ENCODE data around the gene TREML1.

TREML1 gene

GRCh38 chr6:41170547-41171160 is 16.5 kb upstream of the TREML1 start:
- in situ Hi-C loops (cut with HindIII; ENCODE audit: low sequenced_read_pairs), result no loop called here
- H3K4me3 ChIP-seq (ENCODE audit: low read depth, low read length), result no peak overlapping the region
- TF ChIP-seq CTCF (IDR thresholded peaks at IDR 0.05; ENCODE audit: low read depth, low read length), result no peak
- no peak for DNase-seq (ENCODE audit: low read depth, low spot score)

GRCh38 chr6:41167173-41167963 is 13.2 kb upstream of the TREML1 start:
- no peak for TF ChIP-seq CTCF (IDR thresholded peaks at IDR 0.05; ENCODE audit: low read depth, low read length)
- peak; percentile 16 for DNase-seq (ENCODE audit: low read depth, low spot score)
- H3K4me3 ChIP-seq (ENCODE audit: low read depth, low read length), result no peak overlapping the region
- in situ Hi-C loops (cut with HindIII; ENCODE audit: low sequenced_read_pairs), result no loop called here

GRCh38 chr6:41164551-41165120 is 10.5 kb upstream of the TREML1 start:
- H3K4me3 ChIP-seq (ENCODE audit: low read depth, low read length), result no peak overlapping the region
- no peak for TF ChIP-seq CTCF (IDR thresholded peaks at IDR 0.05; ENCODE audit: low read depth, low read length)
- no peak for DNase-seq (ENCODE audit: low read depth, low spot score)
- in situ Hi-C loops (cut with HindIII; ENCODE audit: low sequenced_read_pairs), result no loop called here

DNA sequence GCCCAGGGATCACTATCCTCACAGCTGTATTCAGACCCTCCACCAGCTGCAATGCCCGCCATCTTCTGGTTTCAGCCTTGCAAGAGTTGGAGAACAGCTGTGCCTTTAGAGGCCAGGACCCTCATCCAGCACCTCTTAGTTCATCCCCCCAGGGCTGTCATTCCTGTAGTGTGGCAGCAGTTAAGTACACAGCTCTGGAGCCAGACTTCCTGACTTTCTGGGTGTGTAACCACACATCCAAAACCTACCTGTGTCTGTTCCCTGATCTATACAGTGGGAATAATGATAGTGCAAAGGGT is 9.2 kb upstream of the TREML1 start:
- in situ Hi-C loops (cut with HindIII; ENCODE audit: low sequenced_read_pairs), result no loop called here
- DNase-seq (ENCODE audit: low read depth, low spot score), result no peak
- no peak overlapping the region for H3K4me3 ChIP-seq (ENCODE audit: low read depth, low read length)
- no peak for TF ChIP-seq CTCF (IDR thresholded peaks at IDR 0.05; ENCODE audit: low read depth, low read length)

DNA sequence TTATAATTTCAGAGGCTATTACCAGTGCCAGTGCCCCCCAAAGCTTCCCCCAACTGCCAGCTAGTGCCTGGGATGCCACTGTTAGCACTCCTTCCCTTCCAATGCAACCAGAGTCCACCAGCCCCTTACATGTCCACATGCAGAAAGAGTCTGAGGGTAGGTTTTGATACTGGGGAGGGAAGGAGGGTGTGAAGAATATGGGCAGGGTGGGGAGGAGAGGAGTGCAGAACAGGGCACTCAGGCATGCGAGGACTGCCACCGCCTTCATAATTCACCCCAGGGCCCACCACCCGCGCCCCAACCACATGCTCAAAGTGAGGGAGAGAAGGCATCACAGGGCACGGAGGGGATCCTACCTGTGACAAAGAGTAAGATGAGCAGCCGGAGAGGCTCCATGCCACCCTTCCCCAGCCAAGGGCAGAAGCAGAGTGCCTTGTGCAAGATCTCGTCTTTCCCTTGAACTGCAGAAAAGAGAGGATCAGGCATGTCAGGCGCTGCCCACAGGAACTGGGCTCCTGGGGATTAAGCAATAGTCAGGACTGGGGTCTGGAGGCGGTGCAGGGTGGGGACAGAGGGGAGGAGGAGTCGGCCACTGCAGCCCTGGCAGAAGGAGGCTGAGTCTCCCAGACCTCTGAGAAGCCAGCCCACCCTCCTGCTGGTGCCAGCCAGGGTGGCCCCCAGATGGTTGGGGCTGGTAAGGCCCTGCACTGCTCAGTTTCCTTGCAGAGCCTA is 8.7 kb upstream of the TREML1 start, which contains the start of gene TREM2:
TREM2 (minus strand) TSS at position 430 of the 732 bp plus-strand sequence; CDS start at position 396, 34 bp downstream.
- in situ Hi-C loops (cut with HindIII; ENCODE audit: low sequenced_read_pairs), result no loop called here
- no peak for DNase-seq (ENCODE audit: low read depth, low spot score)
- no peak within 1 kb of the TSS for H3K4me3 ChIP-seq (ENCODE audit: low read depth, low read length)
- TF ChIP-seq CTCF (IDR thresholded peaks at IDR 0.05; ENCODE audit: low read depth, low read length), result no peak

- no peak for TF ChIP-seq CTCF (IDR thresholded peaks at IDR 0.05; ENCODE audit: low read depth, low read length)
- H3K4me3 ChIP-seq (ENCODE audit: low read depth, low read length), result no peak overlapping the region
- no peak for DNase-seq (ENCODE audit: low read depth, low spot score)
- in situ Hi-C loops (cut with HindIII; ENCODE audit: low sequenced_read_pairs), result no loop called here
Measured at GRCh38 chr6:41161851-41162552, 7.9 kb upstream of the TREML1 start.
